HepG2 (cell line): ENCODE data around the gene WNT6. TPM values are rescaled to one million over a fixed set of nuclear protein-coding genes. Genes with fewer than 3 reads are reported as not detected.

Experiments used
- CEBPB ChIP-seq: IDR thresholded peaks from 2 replicates; pipeline ENCODE4 v1.6.1; 2011; ENCODE audit warnings: low read depth, low read length, improper control_type of control experiment, borderline replicate concordance
- CHCHD3 ChIP-seq: sonication (generic); formaldehyde crosslinking; IDR thresholded peaks from 2 replicates; pipeline ENCODE4 v1.8.0; 2022; ENCODE audit warnings: mild to moderate bottlenecking, missing genetic modification reagents, moderate library complexity
- CHD4 ChIP-seq: fragments of 200-600 bp; sonication (generic); IDR thresholded peaks from 2 replicates; pipeline ENCODE4 v1.7.0; 2017; ENCODE audit warnings: mild to moderate bottlenecking, low read length, borderline replicate concordance
- E2F1 ChIP-seq: sonication (generic); formaldehyde crosslinking; IDR thresholded peaks from 2 replicates; pipeline ENCODE4 v1.5.0; 2020; ENCODE audit warnings: missing genetic modification reagents
- NRL ChIP-seq: sonication (generic); formaldehyde crosslinking; IDR thresholded peaks from 2 replicates; pipeline ENCODE4 v1.5.0; 2020; ENCODE audit warnings: missing genetic modification reagents, mild to moderate bottlenecking, moderate library complexity, borderline replicate concordance
- POLR2AphosphoS2 ChIP-seq: IDR thresholded peaks from 2 replicates; pipeline ENCODE4 v1.6.1; 2011; ENCODE audit warnings: low read depth, low read length, improper control_type of control experiment
- PTBP1 ChIP-seq: fragments of 200-400 bp; formaldehyde crosslinking; IDR thresholded peaks from 2 replicates; pipeline ENCODE4 v1.6.1; 2018; ENCODE audit warnings: low read length, low read depth; ENCODE audit not compliant: poor library complexity, severe bottlenecking
- SMARCC2 ChIP-seq: fragments of 450-650 bp; IDR thresholded peaks from 2 replicates; pipeline ENCODE4 v1.6.1; 2017; ENCODE audit warnings: antibody characterized with exemption, mild to moderate bottlenecking
- THYN1 ChIP-seq: sonication (generic); formaldehyde crosslinking; IDR thresholded peaks from 2 replicates; pipeline ENCODE4 v1.8.1; 2023; ENCODE audit warnings: low read depth, mild to moderate bottlenecking, moderate library complexity, missing genetic modification reagents, borderline replicate concordance
- YY1 ChIP-seq: IDR thresholded peaks from 2 replicates; pipeline ENCODE4 v1.6.1; 2011; ENCODE audit warnings: low read length, low read depth, moderate library complexity, mild to moderate bottlenecking; ENCODE audit not compliant: insufficient read depth, insufficient replicate concordance
- ZBTB14 ChIP-seq: sonication (generic); formaldehyde crosslinking; IDR thresholded peaks from 2 replicates; pipeline ENCODE4 v1.4.0; 2020; ENCODE audit warnings: missing genetic modification reagents
- ZMAT5 ChIP-seq: sonication (generic); formaldehyde crosslinking; IDR thresholded peaks from 2 replicates; pipeline ENCODE4 v1.5.0; 2020; ENCODE audit warnings: mild to moderate bottlenecking, low read depth, missing genetic modification reagents, borderline replicate concordance
- ZNF230 ChIP-seq: sonication (generic); formaldehyde crosslinking; IDR thresholded peaks from 2 replicates; pipeline ENCODE4 v1.4.0; 2020; ENCODE audit warnings: mild to moderate bottlenecking, missing genetic modification reagents
- ZNF280B ChIP-seq: sonication (generic); formaldehyde crosslinking; IDR thresholded peaks from 2 replicates; pipeline ENCODE4 v1.5.0; 2020; ENCODE audit warnings: missing genetic modification reagents, mild to moderate bottlenecking, borderline replicate concordance
- ZNF3 ChIP-seq: IDR thresholded peaks from 2 replicates; pipeline ENCODE4 v1.7.0; 2017; ENCODE audit warnings: inconsistent platforms
- ZNF513 ChIP-seq: sonication (generic); formaldehyde crosslinking; conservative IDR thresholded peaks from 2 replicates; pipeline ENCODE4 v1.5.0; 2020; ENCODE audit warnings: missing genetic modification reagents
- ZNF552 ChIP-seq: sonication (generic); formaldehyde crosslinking; IDR thresholded peaks from 2 replicates; pipeline ENCODE4 v1.9.0; 2022; ENCODE audit warnings: missing genetic modification reagents, mild to moderate bottlenecking, borderline replicate concordance
- ZNF607 ChIP-seq: sonication (generic); formaldehyde crosslinking; IDR thresholded peaks from 2 replicates; pipeline ENCODE4 v1.5.1; 2020; ENCODE audit warnings: missing genetic modification reagents, mild to moderate bottlenecking, borderline replicate concordance
- ZNF614 ChIP-seq: IDR thresholded peaks from 2 replicates; pipeline ENCODE4 v1.6.1; 2018; ENCODE audit warnings: missing biosample characterization, missing genetic modification reagents, inconsistent platforms, borderline replicate concordance
- ZNF724P ChIP-seq: sonication (generic); formaldehyde crosslinking; IDR thresholded peaks from 2 replicates; pipeline ENCODE4 v1.8.0; 2022; ENCODE audit warnings: missing genetic modification reagents, borderline replicate concordance
- ZNF780A ChIP-seq: sonication (generic); formaldehyde crosslinking; IDR thresholded peaks from 2 replicates; pipeline ENCODE4 v1.8.0; 2022; ENCODE audit warnings: mild to moderate bottlenecking, missing genetic modification reagents, moderate library complexity
- ZSCAN22 ChIP-seq: sonication (generic); formaldehyde crosslinking; IDR thresholded peaks from 2 replicates; pipeline ENCODE4 v1.4.0; 2020; ENCODE audit warnings: mild to moderate bottlenecking, missing genetic modification reagents
- ZZZ3 ChIP-seq: sonication (generic); formaldehyde crosslinking; IDR thresholded peaks from 2 replicates; pipeline ENCODE4 v1.4.0; 2020; ENCODE audit warnings: missing genetic modification reagents, mild to moderate bottlenecking, borderline replicate concordance
- polyA plus RNA-seq, 8 experiments: library from polyadenylated mRNA; depleted of rRNA in 3 of 8; stranded (reverse) in 7 of 8; unstranded in 1 of 8; fragments of >200 nt; fragmentation: Illumina TruSeq in 4 of 8; extraction: Trizol in 4 of 8; gene quantifications; 2 replicates each; pipeline versions ENCODE4 v1.2.1 to v1.2.3, GENCODE V29; 2011 to 2016; ENCODE audit warnings: low read depth in 4 of 8, missing spikeins in 1 of 8, mixed read lengths in 1 of 8; ENCODE audit not compliant: insufficient read depth in 1 of 8
- total RNA-seq, 5 experiments: library from RNA; depleted of rRNA; stranded (reverse); fragments of >200 nt; fragmentation: Illumina TruSeq; extraction: Trizol; gene quantifications; 2 replicates each; pipeline ENCODE4 v1.2.3, GENCODE V29; 2016; ENCODE audit warnings: low read depth in 1 of 5

WNT6 gene
- total and polyA plus RNA-seq, 2 of the 13 experiments (the other 11 are each of a cell fraction or from before 2014, with no cell fraction given), result 0.20 TPM; not detected in 1

GRCh38 chr2:218908721-218909619 lies 49.4 kb downstream of the WNT6 start (continued):
- TF ChIP-seq ZNF3 (CRISPR knock-in tag) (no peak), YY1 (peak; percentile 69), POLR2AphosphoS2 (no peak), E2F1 (peak; percentile 76; the same call in 1 of the 2 replicates), ZNF780A (CRISPR knock-in tag) (0 out of 2 replicates have a peak, but pooled peaks have one; percentile 21), ZZZ3 (peak; percentile 94), ZNF607 (CRISPR knock-in tag) (no peak), SMARCC2 (no peak), CHD4 (no peak), CHCHD3 (CRISPR knock-in tag) (peak; percentile 91), ZNF280B (peak; percentile 94; the same call in 1 of the 2 replicates), ZBTB14 (CRISPR knock-in tag) (no peak), ZNF230 (CRISPR knock-in tag) (peak; percentile 88), CEBPB (no peak), ZNF724P (peak; percentile 98), ZSCAN22 (CRISPR knock-in tag) (no peak), ZNF614 (CRISPR knock-in tag) (peak; percentile 91; the same call in 1 of the 2 replicates), ZNF513 (CRISPR knock-in tag) (no peak), NRL (CRISPR knock-in tag) (peak; percentile 97), ZMAT5 (CRISPR knock-in tag) (no peak), ZNF552 (CRISPR knock-in tag) (peak; percentile 91; the same call in 1 of the 2 replicates), THYN1 (CRISPR knock-in tag) (peak; percentile 88; the same call in 1 of the 2 replicates), PTBP1 (no peak)
